NCI-H226 (cell line): ENCODE measurements around the gene NKAPL.

Experiments used
- DNase-seq: peaks from one replicate; pipeline ENCODE4 v3.0.0-alpha.2; 2015

Gene NKAPL

GRCh38 chr6:28258877-28259777 lies at the start of gene NKAPL:
Gene NKAPL, plus strand, starts transcription at chr6:28259297. Its CDS starts 75 bp downstream, at chr6:28259372.
- no peak for DNase-seq

- DNase-seq = no peak
Observed at GRCh38 chr6:28209753-28210535, 49.2 kb upstream of the NKAPL start.

- DNase-seq = no peak
Observed at GRCh38 chr6:28211840-28212509, 47.1 kb upstream of the NKAPL start.

GRCh38 chr6:28212510-28213212 lies 46.4 kb upstream of the NKAPL start:
- DNase-seq = peak; percentile 63

GRCh38 chr6:28213213-28213523 lies 45.9 kb upstream of the NKAPL start:
- DNase-seq = no peak

GRCh38 chr6:28215425-28215824 lies 43.7 kb upstream of the NKAPL start:
- DNase-seq = no peak

GRCh38 chr6:28217890-28218289 lies 41.2 kb upstream of the NKAPL start:
- DNase-seq = no peak

- DNase-seq = no peak
Observed at GRCh38 chr6:28218312-28219248, 40.5 kb upstream of the NKAPL start.

- no peak for DNase-seq
Observed at GRCh38 chr6:28220257-28221133, 38.6 kb upstream of the NKAPL start.

- DNase-seq = no peak
Observed at GRCh38 chr6:28224131-28225055, 34.7 kb upstream of the NKAPL start.

GRCh38 chr6:28225056-28225834 lies 33.9 kb upstream of the NKAPL start, which contains the start of gene ZSCAN9:
Gene ZSCAN9, plus strand, starts transcription at chr6:28225275. Its CDS starts 1,810 bp downstream, at chr6:28227085.
- peak; percentile 92 for DNase-seq

- no peak for DNase-seq
Observed at GRCh38 chr6:28226460-28226859, 32.6 kb upstream of the NKAPL start.

GRCh38 chr6:28232785-28233184 lies 26.3 kb upstream of the NKAPL start:
- DNase-seq = no peak

GRCh38 chr6:28235912-28236452 lies 23.1 kb upstream of the NKAPL start:
- DNase-seq = no peak

GRCh38 chr6:28239636-28240035 lies 19.5 kb upstream of the NKAPL start:
- DNase-seq = no peak

GRCh38 chr6:28240471-28240870 lies 18.6 kb upstream of the NKAPL start:
- no peak for DNase-seq

- no peak for DNase-seq
Observed at GRCh38 chr6:28243946-28244345, 15.2 kb upstream of the NKAPL start.
